HEK293T (cell line): ENCODE measurements around the gene F13A1.

ENCODE experiments used
- CTCF ChIA-PET: fragments of 350-600 bp; formaldehyde crosslinking; extraction: SDS; loops from one replicate; lab custom pipeline; 2021; ENCODE audit warnings: antibody characterized with exemption, inconsistent platforms; lab: Yijun Ruan, JAX
- POLR2A ChIA-PET: fragments of 350-600 bp; formaldehyde crosslinking; extraction: SDS; loops from one replicate; lab custom pipeline; 2020; ENCODE audit warnings: antibody characterized with exemption, inconsistent platforms; lab: Yijun Ruan, JAX
- DNase-seq: peaks from one replicate; pipeline ENCODE4 v3.0.0; 2012; ENCODE audit warnings: mixed read lengths; ENCODE audit errors: extremely low spot score
- ARNT ChIP-seq: fragments of 450-650 bp; IDR thresholded peaks from 2 replicates; pipeline ENCODE4 v1.6.1; 2017; ENCODE audit warnings: mild to moderate bottlenecking
- BHLHE40 ChIP-seq: fragments of 450-650 bp; IDR thresholded peaks from 2 replicates; pipeline ENCODE4 v1.6.1; 2016; ENCODE audit warnings: mild to moderate bottlenecking, moderate library complexity, borderline replicate concordance
- CTBP1 ChIP-seq: fragments of 450-650 bp; IDR thresholded peaks from 2 replicates; pipeline ENCODE4 v1.6.1; 2016; ENCODE audit warnings: borderline replicate concordance
- ELF4 ChIP-seq: fragments of 450-650 bp; IDR thresholded peaks from 2 replicates; pipeline ENCODE4 v1.6.1; 2017; ENCODE audit warnings: antibody characterized with exemption
- FOXA1 ChIP-seq: fragments of 450-650 bp; IDR thresholded peaks from 2 replicates; pipeline ENCODE4 v1.6.1; 2016; ENCODE audit warnings: mild to moderate bottlenecking
- FOXK2 ChIP-seq: fragments of 450-650 bp; IDR thresholded peaks from 2 replicates; pipeline ENCODE4 v1.6.1; 2016; ENCODE audit warnings: mild to moderate bottlenecking
- FOXM1 ChIP-seq: fragments of 450-650 bp; IDR thresholded peaks from 2 replicates; pipeline ENCODE4 v1.6.1; 2017; ENCODE audit warnings: mild to moderate bottlenecking, borderline replicate concordance
- HDGF ChIP-seq: fragments of 450-650 bp; IDR thresholded peaks from 2 replicates; pipeline ENCODE4 v1.6.1; 2017; ENCODE audit warnings: antibody characterized with exemption, borderline replicate concordance
- L3MBTL2 ChIP-seq: fragments of 450-650 bp; conservative IDR thresholded peaks from 2 replicates; pipeline ENCODE4 v1.6.1; 2016; ENCODE audit warnings: mild to moderate bottlenecking
- LEF1 ChIP-seq: fragments of 450-650 bp; IDR thresholded peaks from 2 replicates; pipeline ENCODE4 v1.6.1; 2017; ENCODE audit warnings: mild to moderate bottlenecking, borderline replicate concordance
- NFRKB ChIP-seq: fragments of 450-650 bp; IDR thresholded peaks from 2 replicates; pipeline ENCODE4 v1.6.1; 2016; ENCODE audit warnings: mild to moderate bottlenecking, moderate library complexity
- PKNOX1 ChIP-seq: fragments of 450-650 bp; IDR thresholded peaks from 2 replicates; pipeline ENCODE4 v1.6.1; 2016
- SP1 ChIP-seq: fragments of 450-650 bp; IDR thresholded peaks from 2 replicates; pipeline ENCODE4 v1.6.1; 2017
- SUZ12 ChIP-seq: fragments of 450-650 bp; IDR thresholded peaks from 2 replicates; pipeline ENCODE4 v1.6.1; 2016; ENCODE audit warnings: mild to moderate bottlenecking
- TARDBP ChIP-seq: fragments of 450-650 bp; IDR thresholded peaks from 2 replicates; pipeline ENCODE4 v1.6.1; 2016
- ZNF384 ChIP-seq: fragments of 450-650 bp; IDR thresholded peaks from 2 replicates; pipeline ENCODE4 v1.6.1; 2016

Gene F13A1

GRCh38 chr6:6357530-6357929 is 37.1 kb upstream of the F13A1 start:
- no peak for TF ChIP-seq ZNF384
- TF ChIP-seq FOXA1 = no peak
- no peak for TF ChIP-seq L3MBTL2
- no peak for TF ChIP-seq PKNOX1
- TF ChIP-seq ARNT = no peak
- TF ChIP-seq TARDBP = no peak
- TF ChIP-seq SUZ12 = no peak
- no peak for TF ChIP-seq NFRKB
- no peak for TF ChIP-seq FOXK2
- TF ChIP-seq SP1 = no peak
- TF ChIP-seq FOXM1 = no peak
- no peak for TF ChIP-seq ELF4
- no peak for TF ChIP-seq LEF1
- no peak for TF ChIP-seq BHLHE40
- no peak for TF ChIP-seq HDGF
- no peak for DNase-seq
- ChIA-PET POLR2A (no interaction called here), CTCF (no interaction called here)

GRCh38 chr6:6357032-6357431 is 36.6 kb upstream of the F13A1 start:
- ChIA-PET CTCF (no interaction called here), POLR2A (no interaction called here)
- no peak for TF ChIP-seq L3MBTL2
- no peak for TF ChIP-seq FOXA1
- TF ChIP-seq BHLHE40 = no peak
- no peak for TF ChIP-seq ELF4
- TF ChIP-seq ZNF384 = no peak
- TF ChIP-seq ARNT = no peak
- no peak for TF ChIP-seq PKNOX1
- no peak for TF ChIP-seq NFRKB
- no peak for TF ChIP-seq FOXK2
- no peak for TF ChIP-seq SP1
- no peak for TF ChIP-seq HDGF
- TF ChIP-seq FOXM1 = no peak
- no peak for TF ChIP-seq SUZ12
- no peak for TF ChIP-seq TARDBP
- no peak for TF ChIP-seq CTBP1
- TF ChIP-seq LEF1 = no peak
- DNase-seq = no peak

GRCh38 chr6:6352772-6353171 is 32.3 kb upstream of the F13A1 start:
- TF ChIP-seq SUZ12 = no peak
- TF ChIP-seq LEF1 = no peak
- TF ChIP-seq HDGF = no peak
- CTCF ChIA-PET = no interaction called here
- POLR2A ChIA-PET = no interaction called here
- DNase-seq = no peak

- ChIA-PET POLR2A (no interaction called here), CTCF (no interaction called here)
- TF ChIP-seq HDGF (no peak), CTBP1 (no peak), FOXK2 (no peak), SUZ12 (no peak)
- no peak for DNase-seq
Measured at GRCh38 chr6:6351511-6352025, 31.1 kb upstream of the F13A1 start.

GRCh38 chr6:6350696-6351095 is 30.2 kb upstream of the F13A1 start:
- CTCF ChIA-PET = no interaction called here

GRCh38 chr6:6348256-6348655 is 27.8 kb upstream of the F13A1 start:
- POLR2A ChIA-PET = no interaction called here
- TF ChIP-seq FOXA1 = no peak
- TF ChIP-seq ELF4 = no peak
- TF ChIP-seq ARNT = no peak
- no peak for TF ChIP-seq FOXM1
- TF ChIP-seq ZNF384 = no peak
- no peak for TF ChIP-seq LEF1
- no peak for TF ChIP-seq TARDBP
- no peak for TF ChIP-seq BHLHE40
- TF ChIP-seq CTBP1 = no peak
- TF ChIP-seq PKNOX1 = no peak
- no peak for TF ChIP-seq FOXK2
- no peak for TF ChIP-seq HDGF
- no peak for TF ChIP-seq NFRKB
- DNase-seq = no peak
- CTCF ChIA-PET = no interaction called here

More at GRCh38 chr6:6350696-6351095, 30.2 kb upstream of the F13A1 start:
- POLR2A ChIA-PET = no interaction called here
- TF ChIP-seq HDGF (no peak), NFRKB (no peak), ARNT (no peak), FOXK2 (no peak), ELF4 (no peak), SUZ12 (no peak), TARDBP (no peak), LEF1 (no peak), PKNOX1 (no peak), FOXM1 (no peak), ZNF384 (no peak), L3MBTL2 (no peak)
- no peak for DNase-seq
